Kidney epithelial cell (primary cell): ENCODE data around the gene LCN10. TPM values are rescaled to one million over a fixed set of nuclear protein-coding genes. Genes with fewer than 3 reads are reported as not detected.

Source experiments
- DNase-seq: peaks from one replicate; pipeline ENCODE4 v3.0.0-alpha.2; 2010; ENCODE audit warnings: low read depth
- H3K27me3 ChIP-seq: 2 replicates; pipeline ENCODE4 v1.6.0; 2011; ENCODE audit warnings: low read length; ENCODE audit not compliant: control insufficient read depth, insufficient read depth
- H3K36me3 ChIP-seq: 2 replicates; pipeline ENCODE4 v1.5.1; 2011; ENCODE audit warnings: low read length; ENCODE audit not compliant: control insufficient read depth, insufficient read depth
- H3K4me3 ChIP-seq: 2 replicates; pipeline ENCODE4 v1.5.1; 2011; ENCODE audit warnings: low read depth, mild to moderate bottlenecking, control low read depth, low read length
- CTCF ChIP-seq: IDR thresholded peaks from 2 replicates; pipeline ENCODE4 v1.5.1; 2011; ENCODE audit warnings: mild to moderate bottlenecking, moderate library complexity, low read length, control low read depth, inconsistent platforms; ENCODE audit not compliant: insufficient read depth, poor library complexity, severe bottlenecking
- total RNA-seq: library from RNA; depleted of rRNA; stranded (reverse); fragments of >200 nt; gene quantifications from 2 replicates; pipeline ENCODE4 v1.2.3, GENCODE V29; 2015

Gene LCN10
- total RNA-seq, 1 donor from 2014 or later = not detected

GRCh38 chr9:136689108-136689460 lies 53.7 kb downstream of the LCN10 start:
- no peak for DNase-seq
- H3K36me3 ChIP-seq = peaks cover 1% of the 10 kb centered on the region
- H3K4me3 ChIP-seq = no peak overlapping the region
- H3K27me3 ChIP-seq = no peaks in the 10 kb centered on the region
- no peak for TF ChIP-seq CTCF

- TF ChIP-seq CTCF = no peak
- DNase-seq = no peak
- no peak overlapping the region for H3K4me3 ChIP-seq
- peaks cover 1% of the 10 kb centered on the region for H3K36me3 ChIP-seq
- no peaks in the 10 kb centered on the region for H3K27me3 ChIP-seq
Observed at GRCh38 chr9:136688274-136689107, 54.2 kb downstream of the LCN10 start.

Other genes starting within 250 kb of the LCN10 start
- 40.9 and 52.4 TPM in 2 replicates for gene NOTCH1, start 196.9 kb downstream of the LCN10 start, total RNA-seq
- gene EGFL7, start 80.0 kb downstream of the LCN10 start, total RNA-seq = 56.2 and 58.7 TPM in 2 replicates
- 72.9 and 81.2 TPM in 2 replicates for gene AGPAT2, start 55.5 kb downstream of the LCN10 start, total RNA-seq
- 17.1 and 27.0 TPM in 2 replicates for gene DIPK1B, start 30.4 kb downstream of the LCN10 start, total RNA-seq
- not detected in 2 replicates for gene LCN6, start 5.6 kb upstream of the LCN10 start, total RNA-seq
- gene LCN8, start 15.3 kb upstream of the LCN10 start, total RNA-seq = not detected in 2 replicates
- not detected in 2 replicates for gene LCN15, start 21.6 kb upstream of the LCN10 start, total RNA-seq
- gene TMEM141, start 48.4 kb upstream of the LCN10 start, total RNA-seq = 69.8 and 79.8 TPM in 2 replicates
- gene CCDC183, start 53.4 kb upstream of the LCN10 start, total RNA-seq = 0.84 and 0.89 TPM in 2 replicates
- gene RABL6, start 65.0 kb upstream of the LCN10 start, total RNA-seq = 99.3 and 118 TPM in 2 replicates
- 0.75 and 0.96 TPM in 2 replicates for gene AJM1, start 99.5 kb upstream of the LCN10 start, total RNA-seq
- 124 and 129 TPM in 2 replicates for gene PHPT1, start 106.5 kb upstream of the LCN10 start, total RNA-seq
- 3.7 and 6.4 TPM in 2 replicates for gene MAMDC4, start 109.4 kb upstream of the LCN10 start, total RNA-seq
- 792 and 948 TPM in 2 replicates for gene EDF1, start 123.4 kb upstream of the LCN10 start, total RNA-seq
- gene TRAF2, start 143.6 kb upstream of the LCN10 start, total RNA-seq = 17.5 and 17.7 TPM in 2 replicates
- 174 and 222 TPM in 2 replicates for gene FBXW5, start 201.8 kb upstream of the LCN10 start, total RNA-seq
- gene C8G, start 202.3 kb upstream of the LCN10 start, total RNA-seq = not detected in 2 replicates
- 1.2 TPM in 1 of 2 replicates, not detected in the other for gene LCN12, start 209.3 kb upstream of the LCN10 start, total RNA-seq
- gene PTGDS, start 234.6 kb upstream of the LCN10 start, total RNA-seq = 2.0 and 3.8 TPM in 2 replicates
- not detected in 2 replicates for gene LCNL1, start 240.1 kb upstream of the LCN10 start, total RNA-seq
- 42.2 and 46.8 TPM in 2 replicates for gene PAXX, start 249.5 kb upstream of the LCN10 start, total RNA-seq